Vagina (tissue), 2 donors: ENCODE data around the gene SHOC1.

Source experiments
- POLR2A ChIP-seq, 2 donors: fragments of 450-650 bp; IDR thresholded peaks; one replicate each; pipeline ENCODE4 v1.6.1; 2017; ENCODE audit warnings: antibody characterized with exemption in 2 of 2, mild to moderate bottlenecking in 2 of 2, moderate library complexity in 2 of 2
- POLR2AphosphoS5 ChIP-seq, 2 donors: sonication (generic); formaldehyde crosslinking; IDR thresholded peaks; one replicate each; pipeline ENCODE4 v1.9.0; 2017; ENCODE audit warnings: antibody characterized with exemption in 2 of 2, mild to moderate bottlenecking in 2 of 2, low read depth in 1 of 2; ENCODE audit not compliant: insufficient read depth in 1 of 2
- TF ChIP-seq, protein P1 (sequence below), 3 experiments: fragments of 450-650 bp in 2 of 3; fragments of 200-600 bp in 1 of 3; sonication (generic) in 1 of 3; IDR thresholded peaks; one replicate each; pipeline ENCODE4 v1.5.1; 2017 to 2019; ENCODE audit warnings: antibody characterized with exemption in 3 of 3, mild to moderate bottlenecking in 2 of 3, moderate library complexity in 2 of 3

DNA sequence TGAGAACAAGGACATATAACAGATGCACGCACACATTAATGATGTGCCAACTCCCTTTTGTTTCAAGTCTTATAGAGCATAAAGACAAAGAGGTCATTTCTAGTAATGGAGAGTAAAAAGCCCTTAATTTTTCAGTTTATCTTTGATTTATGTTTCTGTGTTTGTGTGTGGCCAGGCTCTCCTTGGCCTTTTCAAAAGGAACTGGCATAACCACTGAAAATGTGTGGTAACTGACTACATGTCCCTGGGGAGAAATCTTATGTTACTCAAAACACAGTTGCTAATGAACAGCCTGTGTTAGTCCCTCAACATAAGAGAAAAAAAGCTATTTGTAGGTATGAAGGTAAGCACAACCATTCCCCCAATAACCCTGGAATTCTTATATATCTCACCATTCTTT lies 47.6 kb upstream of the SHOC1 start:
- TF ChIP-seq, protein P1, sequence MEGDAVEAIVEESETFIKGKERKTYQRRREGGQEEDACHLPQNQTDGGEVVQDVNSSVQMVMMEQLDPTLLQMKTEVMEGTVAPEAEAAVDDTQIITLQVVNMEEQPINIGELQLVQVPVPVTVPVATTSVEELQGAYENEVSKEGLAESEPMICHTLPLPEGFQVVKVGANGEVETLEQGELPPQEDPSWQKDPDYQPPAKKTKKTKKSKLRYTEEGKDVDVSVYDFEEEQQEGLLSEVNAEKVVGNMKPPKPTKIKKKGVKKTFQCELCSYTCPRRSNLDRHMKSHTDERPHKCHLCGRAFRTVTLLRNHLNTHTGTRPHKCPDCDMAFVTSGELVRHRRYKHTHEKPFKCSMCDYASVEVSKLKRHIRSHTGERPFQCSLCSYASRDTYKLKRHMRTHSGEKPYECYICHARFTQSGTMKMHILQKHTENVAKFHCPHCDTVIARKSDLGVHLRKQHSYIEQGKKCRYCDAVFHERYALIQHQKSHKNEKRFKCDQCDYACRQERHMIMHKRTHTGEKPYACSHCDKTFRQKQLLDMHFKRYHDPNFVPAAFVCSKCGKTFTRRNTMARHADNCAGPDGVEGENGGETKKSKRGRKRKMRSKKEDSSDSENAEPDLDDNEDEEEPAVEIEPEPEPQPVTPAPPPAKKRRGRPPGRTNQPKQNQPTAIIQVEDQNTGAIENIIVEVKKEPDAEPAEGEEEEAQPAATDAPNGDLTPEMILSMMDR (IDR thresholded peaks at IDR 0.05) = no peak
- TF ChIP-seq POLR2AphosphoS5 (IDR thresholded peaks at IDR 0.05; ENCODE audit: insufficient read depth in 1 of 2, low read depth in 1 of 2) (no peak), POLR2A (IDR thresholded peaks at IDR 0.05) (no peak)
